Neuron (in vitro differentiated cells): ENCODE data around the gene MGRN1.
A peak's percentile ranks its signal among the peaks of the same experiment; 100 is the strongest.

Experiments
- H2AFZ ChIP-seq: one replicate; pipeline ENCODE4 v1.6.1; 2013; ENCODE audit warnings: low read depth, mild to moderate bottlenecking, inconsistent platforms, low read length, moderate library complexity
- H3K27me3 ChIP-seq: one replicate; pipeline ENCODE4 v1.6.1; 2013; ENCODE audit warnings: low read length; ENCODE audit not compliant: insufficient read depth
- H3K36me3 ChIP-seq: one replicate; pipeline ENCODE4 v1.6.1; 2013; ENCODE audit warnings: low read length; ENCODE audit not compliant: insufficient read depth
- H3K4me1 ChIP-seq: one replicate; pipeline ENCODE4 v1.6.1; 2013; ENCODE audit warnings: low read length; ENCODE audit not compliant: insufficient read depth
- H3K4me3 ChIP-seq: 2 replicates; pipeline ENCODE4 v1.5.1; 2013; ENCODE audit warnings: mild to moderate bottlenecking, low read length, moderate library complexity
- H3K9me3 ChIP-seq: one replicate; pipeline ENCODE4 v1.6.1; 2013; ENCODE audit warnings: low read length

The MGRN1 gene

DNA sequence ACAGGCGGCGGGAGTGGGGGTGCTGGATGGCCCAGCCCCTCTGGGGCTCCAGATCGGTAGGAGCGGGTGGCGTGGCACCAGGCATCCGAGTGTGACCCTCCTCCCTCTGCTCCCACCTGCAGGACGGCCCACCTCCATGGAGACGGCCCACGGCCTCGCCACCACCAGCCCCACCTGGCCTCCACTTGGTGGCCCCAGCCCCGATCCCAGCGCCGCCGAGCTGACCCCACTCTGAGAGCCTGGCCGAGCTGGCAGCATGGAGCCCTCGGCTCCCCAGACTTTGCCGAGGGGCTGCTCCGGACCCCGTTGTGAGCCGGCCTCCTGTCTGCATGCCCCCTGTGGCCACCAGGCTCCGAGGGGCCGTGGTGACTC lies 64.0 kb downstream of the MGRN1 start:
- no peaks in the 10 kb centered on the region for H3K9me3 ChIP-seq
- H3K36me3 ChIP-seq: peaks cover 46% of the 10 kb centered on the region
- H3K4me3 ChIP-seq: no peak overlapping the region
- H3K27me3 ChIP-seq: no peaks in the 10 kb centered on the region
- peaks cover 6% of the 10 kb centered on the region for H3K4me1 ChIP-seq
- no peak overlapping the region for H2AFZ ChIP-seq

GRCh38 chr16:4689091-4689671 lies 64.6 kb downstream of the MGRN1 start:
- Histone ChIP-seq H3K4me1 (peaks cover 6% of the 10 kb centered on the region), H2AFZ (no peak overlapping the region), H3K9me3 (no peaks in the 10 kb centered on the region), H3K4me3 (no peak overlapping the region), H3K27me3 (no peaks in the 10 kb centered on the region), H3K36me3 (peaks cover 42% of the 10 kb centered on the region)

DNA sequence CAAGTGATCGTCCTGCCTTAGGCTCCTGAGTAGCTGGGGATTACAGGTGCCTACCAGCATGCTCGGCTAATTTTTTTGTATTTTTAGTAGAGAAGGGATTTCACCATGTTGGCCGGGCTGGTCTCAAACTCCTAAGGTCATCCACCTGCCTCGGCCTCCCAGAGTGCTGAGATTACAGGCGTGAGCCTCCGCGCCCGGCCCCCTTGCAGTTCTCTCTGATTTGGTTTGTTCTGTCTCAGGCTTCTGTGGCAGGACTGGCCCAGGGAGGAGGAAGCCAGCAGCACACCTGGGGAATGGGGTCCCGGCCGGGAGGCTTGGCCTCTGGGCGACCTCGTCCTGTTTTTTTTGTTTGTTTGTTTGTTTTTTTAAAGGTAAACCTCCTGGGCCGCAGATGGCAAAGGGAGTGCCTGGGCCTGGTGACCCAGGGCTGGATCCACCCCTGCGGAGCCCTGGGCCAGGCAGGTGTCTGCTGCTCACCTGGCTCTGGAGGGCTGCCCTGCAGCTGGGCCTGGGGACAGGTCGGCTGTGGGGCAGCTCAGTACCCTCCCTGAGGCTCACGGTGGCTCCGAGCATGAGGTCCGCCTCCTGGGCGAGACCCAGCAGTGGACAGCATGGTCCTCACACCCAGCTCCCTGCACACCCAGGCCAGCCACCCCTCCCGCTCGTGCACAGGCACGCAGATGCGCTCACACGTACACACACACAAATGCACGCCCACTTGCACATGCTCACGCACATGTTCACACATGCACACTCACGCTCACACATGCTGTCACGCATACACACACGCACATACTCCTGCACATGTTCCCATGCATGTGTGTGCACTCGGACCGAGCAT lies 65.5 kb downstream of the MGRN1 start:
- H3K27me3 ChIP-seq: no peaks in the 10 kb centered on the region
- no peak overlapping the region for H3K4me3 ChIP-seq
- peaks cover 11% of the 10 kb centered on the region for H3K4me1 ChIP-seq
- no peaks in the 10 kb centered on the region for H3K9me3 ChIP-seq
- no peak overlapping the region for H2AFZ ChIP-seq
- H3K36me3 ChIP-seq: peaks cover 38% of the 10 kb centered on the region

DNA sequence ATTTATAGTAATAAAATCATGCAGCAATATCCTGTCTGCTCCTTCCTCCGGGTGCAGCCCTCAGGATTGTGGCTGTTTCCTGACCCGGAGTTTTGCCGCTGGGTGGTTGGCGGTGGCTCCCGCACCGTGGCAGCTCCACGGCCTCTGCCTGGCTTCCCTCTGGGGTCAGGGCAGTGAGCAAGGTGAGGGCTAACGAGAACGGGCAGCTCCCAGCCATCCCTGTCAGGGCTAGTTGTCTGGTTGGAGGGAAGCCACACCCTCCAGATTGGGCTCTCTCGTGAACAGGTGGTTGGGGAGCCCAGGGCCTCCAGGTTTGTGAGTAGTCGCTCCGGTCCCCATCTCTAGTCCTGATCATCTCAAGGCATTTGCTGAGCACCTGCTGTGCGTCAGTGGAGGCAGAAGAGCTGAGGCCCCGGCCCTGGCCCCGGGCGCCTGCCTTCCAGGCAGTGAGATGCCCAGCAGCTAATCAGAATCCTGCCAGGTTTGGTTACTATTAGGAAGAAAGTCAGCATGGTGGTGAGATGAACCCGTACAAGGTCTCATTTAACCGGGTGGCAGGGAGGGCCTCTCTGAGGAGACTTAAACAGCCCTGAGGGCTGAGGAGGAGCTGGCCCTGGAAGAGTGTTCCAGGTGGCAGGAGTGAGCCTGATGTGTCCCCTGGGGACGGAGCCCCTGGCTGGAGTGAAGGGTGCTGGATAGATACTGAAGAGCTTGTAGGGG lies 66.5 kb downstream of the MGRN1 start:
- H3K27me3 ChIP-seq: no peaks in the 10 kb centered on the region
- no peak overlapping the region for H3K4me3 ChIP-seq
- no peak overlapping the region for H2AFZ ChIP-seq
- H3K36me3 ChIP-seq: peaks cover 40% of the 10 kb centered on the region
- no peaks in the 10 kb centered on the region for H3K9me3 ChIP-seq
- H3K4me1 ChIP-seq: peaks cover 18% of the 10 kb centered on the region

DNA sequence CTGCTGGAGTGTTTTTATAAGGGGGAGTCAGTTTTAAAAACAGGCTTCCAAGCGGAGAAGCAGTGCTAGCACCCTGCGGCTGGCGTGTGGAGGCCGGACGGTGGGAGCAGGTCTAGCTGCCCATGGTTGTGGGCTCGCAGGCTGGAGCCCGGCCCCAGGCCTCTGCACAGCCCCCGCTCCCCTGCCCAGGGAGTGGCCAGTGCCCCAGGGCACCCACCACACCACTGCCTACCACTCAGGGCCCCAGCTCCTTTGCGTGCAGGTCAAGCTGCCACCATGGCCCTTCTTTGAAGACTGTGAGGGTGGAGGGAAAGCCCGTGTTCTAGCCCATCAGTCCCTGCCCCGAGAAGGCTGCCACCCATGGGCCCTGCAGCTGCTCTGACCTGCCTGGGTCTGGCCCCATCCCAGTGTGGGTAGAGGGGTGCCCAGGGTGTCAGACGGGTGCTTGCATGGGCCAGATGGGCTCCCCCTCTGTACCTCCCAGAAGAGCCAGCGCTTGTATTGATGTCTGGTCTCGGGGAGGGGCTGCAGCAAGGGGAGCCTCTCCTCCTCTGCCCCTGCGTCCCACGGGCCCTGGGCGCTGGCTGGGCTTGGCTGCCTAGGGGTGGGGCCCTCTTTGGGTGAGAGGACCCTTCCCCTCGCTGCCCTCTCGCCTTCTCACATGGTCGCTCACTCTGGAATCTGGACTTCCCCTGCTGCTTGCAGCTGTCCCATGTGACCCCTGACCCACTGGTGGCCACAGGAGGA lies 67.2 kb downstream of the MGRN1 start:
- Histone ChIP-seq H3K4me1 (peaks cover 18% of the 10 kb centered on the region), H3K36me3 (peaks cover 40% of the 10 kb centered on the region), H3K4me3 (no peak overlapping the region), H3K9me3 (no peaks in the 10 kb centered on the region), H3K27me3 (no peaks in the 10 kb centered on the region), H2AFZ (no peak overlapping the region)

GRCh38 chr16:4692460-4693295 lies 68.1 kb downstream of the MGRN1 start:
- no peaks in the 10 kb centered on the region for H3K27me3 ChIP-seq
- peaks cover 40% of the 10 kb centered on the region for H3K36me3 ChIP-seq
- H2AFZ ChIP-seq: peak overlapping the region; percentile 59
- no peaks in the 10 kb centered on the region for H3K9me3 ChIP-seq
- H3K4me1 ChIP-seq: peaks cover 18% of the 10 kb centered on the region
- peak overlapping the region; percentile 99 for H3K4me3 ChIP-seq

DNA sequence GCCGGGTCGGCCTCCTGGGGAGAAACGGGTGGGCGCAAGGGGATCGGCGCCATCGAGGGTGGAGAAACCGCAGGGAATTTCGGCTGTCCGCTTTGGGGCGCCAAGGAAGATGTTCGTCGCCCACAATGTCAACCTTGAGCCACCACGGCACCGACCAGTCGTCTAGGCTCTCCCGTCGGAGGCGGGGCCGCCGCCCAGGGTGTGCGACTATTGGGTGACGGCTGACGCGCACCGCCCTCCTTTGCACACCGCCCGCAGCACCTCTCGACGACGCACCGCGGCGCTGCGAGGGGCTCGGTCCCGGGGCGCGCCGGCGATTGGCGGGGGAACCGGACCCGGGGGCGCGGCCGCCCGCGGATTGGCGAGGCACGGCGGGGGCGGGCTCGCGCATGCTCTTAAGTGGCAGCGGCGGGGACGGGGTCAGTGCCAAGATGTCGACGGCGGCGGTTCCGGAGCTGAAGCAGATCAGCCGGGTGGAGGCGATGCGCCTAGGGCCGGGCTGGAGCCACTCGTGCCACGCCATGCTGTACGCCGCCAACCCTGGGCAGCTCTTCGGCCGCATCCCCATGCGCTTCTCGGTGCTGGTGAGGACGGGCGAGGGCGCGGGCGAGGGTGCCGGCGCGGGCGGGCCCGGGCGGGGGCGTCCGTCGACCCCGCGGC lies 68.8 kb downstream of the MGRN1 start, which contains the start of gene NUDT16L1:
Gene NUDT16L1, plus strand, starts transcription at position 267 of the 660 bp plus-strand sequence. Its CDS starts 165 bp downstream, at position 432.
- Histone ChIP-seq H2AFZ (peak within 1 kb of the TSS; percentile 59), H3K9me3 (no peaks in the 10 kb centered on the region), H3K36me3 (peaks cover 44% of the 10 kb centered on the region), H3K4me3 (peak within 1 kb of the TSS; percentile 99), H3K27me3 (no peaks in the 10 kb centered on the region), H3K4me1 (peaks cover 18% of the 10 kb centered on the region)

DNA sequence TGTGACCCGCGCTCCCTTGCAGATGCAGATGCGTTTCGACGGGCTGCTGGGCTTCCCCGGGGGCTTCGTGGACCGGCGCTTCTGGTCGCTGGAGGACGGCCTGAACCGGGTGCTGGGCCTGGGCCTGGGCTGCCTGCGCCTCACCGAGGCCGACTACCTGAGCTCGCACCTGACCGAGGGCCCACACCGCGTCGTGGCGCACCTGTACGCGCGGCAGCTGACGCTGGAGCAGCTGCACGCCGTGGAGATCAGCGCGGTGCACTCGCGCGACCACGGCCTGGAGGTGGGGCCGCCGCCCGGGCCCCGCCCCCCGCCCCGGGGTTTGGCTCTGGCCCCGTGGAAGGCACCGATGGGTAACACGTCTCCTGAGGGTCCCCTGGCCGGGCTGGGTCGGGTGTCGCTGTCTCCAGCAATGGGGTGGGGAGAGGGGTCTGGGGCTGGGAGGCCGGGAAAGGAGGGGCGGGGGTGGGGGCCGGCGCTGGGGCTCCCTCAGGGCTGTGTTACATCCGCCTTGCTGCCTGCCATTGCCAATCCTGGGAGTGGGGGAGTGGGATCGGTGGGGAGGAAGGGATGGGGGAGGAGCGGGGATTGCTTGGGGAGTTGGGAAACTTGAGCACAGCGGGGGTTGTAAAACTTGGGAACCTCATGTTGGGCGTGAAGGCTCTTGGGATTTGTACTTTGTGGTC lies 69.5 kb downstream of the MGRN1 start:
- Histone ChIP-seq H3K9me3 (no peaks in the 10 kb centered on the region), H3K27me3 (no peaks in the 10 kb centered on the region), H3K4me3 (peak overlapping the region; percentile 99), H3K36me3 (peaks cover 48% of the 10 kb centered on the region), H3K4me1 (peaks cover 18% of the 10 kb centered on the region), H2AFZ (peak overlapping the region; percentile 46)

DNA sequence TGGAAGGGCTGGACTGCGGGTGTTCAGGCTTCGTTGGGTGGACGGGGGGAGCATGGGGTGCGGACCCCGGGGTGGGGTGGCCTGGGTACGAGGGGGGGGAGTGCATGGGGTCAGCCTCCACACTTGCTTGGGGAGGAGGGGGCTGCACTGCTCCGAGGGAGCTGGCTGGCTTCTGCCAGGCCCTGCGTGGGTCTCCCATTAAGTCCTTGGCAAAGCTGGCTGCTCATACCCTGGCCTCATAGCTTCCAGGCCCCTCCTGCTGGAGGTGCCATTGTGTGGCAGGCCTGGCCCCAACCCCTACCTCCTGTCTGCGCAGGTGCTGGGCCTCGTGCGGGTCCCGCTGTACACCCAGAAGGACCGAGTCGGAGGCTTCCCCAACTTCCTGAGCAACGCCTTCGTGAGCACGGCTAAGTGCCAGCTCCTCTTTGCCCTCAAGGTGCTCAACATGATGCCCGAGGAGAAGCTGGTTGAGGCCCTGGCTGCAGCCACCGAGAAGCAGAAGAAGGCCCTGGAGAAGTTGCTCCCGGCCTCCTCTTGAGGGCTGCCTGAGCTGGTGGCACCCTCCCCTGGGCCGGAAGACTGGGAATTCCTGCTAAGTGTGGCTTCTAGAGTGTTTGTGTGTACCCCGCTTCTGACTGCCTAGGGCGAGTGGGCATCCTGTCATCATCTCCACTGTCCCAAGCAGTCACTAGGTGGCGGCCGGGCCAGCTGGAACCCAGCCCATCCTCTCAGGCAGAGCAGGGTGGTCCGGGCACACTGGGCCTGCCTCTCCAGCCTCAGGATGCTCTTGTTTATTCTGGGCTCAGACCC lies 70.2 kb downstream of the MGRN1 start:
- H2AFZ ChIP-seq: no peak overlapping the region
- no peaks in the 10 kb centered on the region for H3K27me3 ChIP-seq
- no peaks in the 10 kb centered on the region for H3K9me3 ChIP-seq
- peaks cover 50% of the 10 kb centered on the region for H3K36me3 ChIP-seq
- H3K4me3 ChIP-seq: peak overlapping the region; percentile 99
- H3K4me1 ChIP-seq: peaks cover 18% of the 10 kb centered on the region

DNA sequence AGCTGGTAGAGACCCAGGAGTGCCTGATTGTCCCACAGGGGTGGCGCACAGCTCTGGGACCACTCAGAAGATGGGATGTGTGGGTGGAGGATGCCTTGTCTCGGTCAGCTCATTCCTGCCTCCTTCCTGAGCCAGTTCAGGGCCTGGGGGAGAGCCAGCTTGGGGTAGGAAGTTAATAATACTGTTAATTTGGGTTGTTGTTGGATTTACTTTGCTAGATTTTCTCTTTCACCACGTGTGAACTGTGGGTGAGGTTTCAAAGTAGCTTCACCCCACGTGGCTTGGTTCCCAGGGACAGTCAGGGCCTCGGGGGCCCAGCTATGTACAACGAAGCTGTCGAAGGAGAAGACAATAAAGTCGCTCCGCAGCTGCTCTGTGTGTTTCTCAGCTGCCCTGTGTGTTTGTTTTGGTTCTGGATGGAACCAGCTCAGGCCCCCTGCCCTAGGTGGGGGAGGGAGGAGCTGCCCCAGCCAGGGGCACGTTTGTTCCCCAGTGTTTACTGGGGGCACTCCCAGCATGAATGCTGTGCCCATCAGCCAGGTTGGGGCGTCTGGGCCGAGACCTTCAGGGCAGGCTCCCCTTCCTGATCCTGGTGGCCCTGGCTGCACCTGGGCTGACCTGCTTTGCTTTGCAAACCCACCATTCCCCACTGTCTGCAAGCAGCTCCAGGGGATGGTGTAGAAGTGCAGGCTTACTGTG lies 71.0 kb downstream of the MGRN1 start:
- Histone ChIP-seq H3K4me1 (peaks cover 18% of the 10 kb centered on the region), H2AFZ (no peak overlapping the region), H3K4me3 (no peak overlapping the region), H3K27me3 (no peaks in the 10 kb centered on the region), H3K9me3 (no peaks in the 10 kb centered on the region), H3K36me3 (peaks cover 48% of the 10 kb centered on the region)
